GM12865 (cell line): ENCODE data around the gene PPA1.
"Not testable (repeated sequence)": the region's sequence is repeated elsewhere in the genome, so short reads cannot be mapped to it uniquely, and the experiment has no call there.

ENCODE experiments used
- DNase-seq: peaks from one replicate; pipeline ENCODE4 v3.0.0; 2010; ENCODE audit warnings: low read depth
- H3K4me3 ChIP-seq: 2 replicates; pipeline ENCODE4 v1.5.1; 2011; ENCODE audit warnings: mild to moderate bottlenecking, low read depth, low read length, control low read depth
- CTCF ChIP-seq: IDR thresholded peaks from 2 replicates; pipeline ENCODE4 v1.5.1; 2011; ENCODE audit warnings: low read length, control low read depth, low read depth, inconsistent platforms; ENCODE audit not compliant: insufficient read depth; ENCODE audit errors: missing control alignments

Gene PPA1

GRCh38 chr10:70160798-70161197 lies 72.4 kb downstream of the PPA1 start:
- TF ChIP-seq CTCF, result no peak
- DNase-seq, result no peak
- no peak overlapping the region for H3K4me3 ChIP-seq

GRCh38 chr10:70159366-70159765 lies 73.9 kb downstream of the PPA1 start:
- not testable (repeated sequence) for DNase-seq

GRCh38 chr10:70158113-70158512 lies 75.1 kb downstream of the PPA1 start:
- H3K4me3 ChIP-seq, result no peak overlapping the region
- DNase-seq, result no peak
- TF ChIP-seq CTCF, result no peak

More at GRCh38 chr10:70159366-70159765, 73.9 kb downstream of the PPA1 start:
- H3K4me3 ChIP-seq, result not testable (repeated sequence)

GRCh38 chr10:70155255-70155838 lies 77.9 kb downstream of the PPA1 start:
- DNase-seq, result no peak
- H3K4me3 ChIP-seq, result no peak overlapping the region
- no peak for TF ChIP-seq CTCF
